Activated naive CD4-positive, alpha-beta T cell treated with anti-CD3 and anti-CD28 coated beads, Interleukin-2, amount 50 U/mL, for 16 hours (primary cell): ENCODE results near the gene ATP2A1.

Experiments used
- DNase-seq: peaks from one replicate; pipeline ENCODE4 v3.0.0-alpha.2; 2020

Gene ATP2A1

GRCh38 chr16:28878083-28878926 is at the start of gene ATP2A1:
TSS of gene ATP2A1 (plus strand) at chr16:28878488. CDS start at chr16:28878672, 184 bp downstream.
- DNase-seq = no peak

GRCh38 chr16:28829747-28830146 is 48.5 kb upstream of the ATP2A1 start:
- no peak for DNase-seq

- DNase-seq = no peak
These were observed 47.8 kb upstream of the ATP2A1 start for GRCh38 chr16:28830531-28830930.

- no peak for DNase-seq
These were observed 43.9 kb upstream of the ATP2A1 start for GRCh38 chr16:28834349-28834748.

GRCh38 chr16:28834873-28835863 is 43.1 kb upstream of the ATP2A1 start:
- no peak for DNase-seq

- DNase-seq = no peak
These were observed 42.2 kb upstream of the ATP2A1 start for GRCh38 chr16:28835864-28836760.

- DNase-seq = no peak
These were observed 41.6 kb upstream of the ATP2A1 start for GRCh38 chr16:28836761-28837064.

GRCh38 chr16:28837672-28838557 is 40.4 kb upstream of the ATP2A1 start:
- no peak for DNase-seq

GRCh38 chr16:28838558-28838918 is 39.8 kb upstream of the ATP2A1 start:
- no peak for DNase-seq

- no peak for DNase-seq
These were observed 39.2 kb upstream of the ATP2A1 start for GRCh38 chr16:28839004-28839639.

GRCh38 chr16:28839899-28840298 is 38.4 kb upstream of the ATP2A1 start:
- DNase-seq = no peak

- no peak for DNase-seq
These were observed 35.6 kb upstream of the ATP2A1 start for GRCh38 chr16:28842696-28843095.

- DNase-seq = no peak
These were observed 34.5 kb upstream of the ATP2A1 start for GRCh38 chr16:28843766-28844165.

GRCh38 chr16:28844226-28844885 is 33.9 kb upstream of the ATP2A1 start:
- DNase-seq = no peak

GRCh38 chr16:28845293-28845692 is 33.0 kb upstream of the ATP2A1 start:
- DNase-seq = peak; percentile 54

- DNase-seq = peak; percentile 36
These were observed 32.6 kb upstream of the ATP2A1 start for GRCh38 chr16:28845761-28846079.

- peak; percentile 98 for DNase-seq
These were observed 32.0 kb upstream of the ATP2A1 start, which contains the start of gene TUFM for GRCh38 chr16:28846080-28846932. TSS of gene TUFM (minus strand) at chr16:28846348. CDS start at chr16:28846269, 79 bp downstream.

GRCh38 chr16:28846933-28847273 is 31.4 kb upstream of the ATP2A1 start:
- no peak for DNase-seq

GRCh38 chr16:28858421-28858820 is 19.9 kb upstream of the ATP2A1 start:
- no peak for DNase-seq

GRCh38 chr16:28859326-28859725 is 19.0 kb upstream of the ATP2A1 start:
- DNase-seq = no peak
